A549 (cell line): ENCODE results near the gene BNIP5. TPM values are rescaled to one million over a fixed set of nuclear protein-coding genes. Genes with fewer than 3 reads are reported as not detected.

Source experiments
- ATAC-seq, 2 experiments: fragments of 200-7000 bp in 1 of 2; fragments of >200 bp in 1 of 2; cut with Nextera tagmentation in 1 of 2; cut with Tn5 transposase in 1 of 2; 3 replicates each; pipeline versions ENCODE4 v1.8.0 to v1.9.1; 2018 to 2020; ENCODE audit warnings: mild to moderate bottlenecking in 1 of 2, moderate library complexity in 1 of 2
- CTCF ChIA-PET: fragments of 300-600 bp; sonication (Branson Sonifier 250); formaldehyde crosslinking; extraction: SDS; loops from one replicate; lab custom pipeline; 2021; ENCODE audit warnings: antibody characterized with exemption, inconsistent platforms; lab: Yijun Ruan, JAX
- POLR2A ChIA-PET: fragments of 350-600 bp; formaldehyde crosslinking; extraction: SDS; loops from one replicate; lab custom pipeline; 2021; ENCODE audit warnings: antibody characterized with exemption, inconsistent platforms; lab: Yijun Ruan, JAX
- DNase-seq, 2 experiments: peaks; one replicate each; pipeline versions ENCODE4 v3.0.0 to v3.0.0-alpha.2; 2011 to 2016; ENCODE audit warnings: low read depth in 1 of 2, low spot score in 1 of 2
- FAIRE-seq: peaks from 2 replicates; lab custom pipeline; 2011; peaks lifted over from hg19 to GRCh38; lab: Jason Lieb, UNC
- H3K27ac ChIP-seq, 2 experiments: fragments of >200 bp; sonication (Bioruptor Twin); formaldehyde crosslinking; 3 replicates each; pipeline ENCODE4 v1.5.1; 2016 to 2017
- H3K4me1 ChIP-seq: fragments of >200 bp; sonication (Bioruptor Twin); formaldehyde crosslinking; 3 replicates; pipeline ENCODE4 v1.6.1; 2016
- H3K4me2 ChIP-seq: fragments of >200 bp; sonication (Bioruptor Twin); formaldehyde crosslinking; 3 replicates; pipeline ENCODE4 v1.6.1; 2016
- H3K4me3 ChIP-seq: fragments of >200 bp; sonication (Bioruptor Twin); formaldehyde crosslinking; 3 replicates; pipeline ENCODE4 v1.5.1; 2016
- H3K9me3 ChIP-seq: fragments of >200 bp; sonication (Bioruptor Twin); formaldehyde crosslinking; 3 replicates; pipeline ENCODE4 v1.6.1; 2016
- BHLHE40 ChIP-seq: IDR thresholded peaks from 2 replicates; pipeline ENCODE4 v1.6.1; 2012; ENCODE audit warnings: low read depth, low read length, inconsistent platforms
- CHD2 ChIP-seq: fragments of 150-350 bp; IDR thresholded peaks from 2 replicates; pipeline ENCODE4 v1.6.1; 2014; ENCODE audit warnings: low read length; ENCODE audit not compliant: partially characterized antibody
- CTCF ChIP-seq: fragments of >200 bp; sonication (Bioruptor Twin); formaldehyde crosslinking; IDR thresholded peaks from 3 replicates; pipeline ENCODE4 v1.5.1; 2016
- EHF ChIP-seq: fragments of 250-450 bp; sonication (Bioruptor Pico); IDR thresholded peaks from 2 replicates; pipeline ENCODE4 v1.5.0; 2020; ENCODE audit warnings: mild to moderate bottlenecking
- FOSL2 ChIP-seq, 2 experiments: fragments of 450-650 bp in 1 of 2; fragments of >200 bp in 1 of 2; sonication (Bioruptor Twin) in 1 of 2; formaldehyde crosslinking; IDR thresholded peaks; 2 replicates each; pipeline versions ENCODE4 v1.5.0 to v1.6.1; 2016 to 2020; ENCODE audit warnings: mild to moderate bottlenecking in 1 of 2, moderate library complexity in 1 of 2
- HMGXB4 ChIP-seq: fragments of 250-450 bp; sonication (Bioruptor Pico); IDR thresholded peaks from 2 replicates; pipeline ENCODE4 v1.5.0; 2021; ENCODE audit warnings: mild to moderate bottlenecking, moderate library complexity, borderline replicate concordance
- HOXB13 ChIP-seq: fragments of 250-450 bp; sonication (Bioruptor Pico); IDR thresholded peaks from 2 replicates; pipeline ENCODE4 v1.5.0; 2020; ENCODE audit warnings: low read depth, mild to moderate bottlenecking, moderate library complexity
- HOXB5 ChIP-seq: fragments of 250-450 bp; sonication (Bioruptor Pico); IDR thresholded peaks from 2 replicates; pipeline ENCODE4 v1.5.0; 2020; ENCODE audit warnings: mild to moderate bottlenecking, moderate library complexity
- JUNB ChIP-seq: fragments of >200 bp; sonication (Bioruptor Twin); formaldehyde crosslinking; IDR thresholded peaks from 2 replicates; pipeline ENCODE4 v1.6.1; 2016
- KDM5A ChIP-seq: fragments of 200-600 bp; sonication (generic); IDR thresholded peaks from 2 replicates; pipeline ENCODE4 v1.6.1; 2016; ENCODE audit warnings: antibody characterized with exemption, mild to moderate bottlenecking
- NPAS2 ChIP-seq: fragments of 250-450 bp; sonication (Bioruptor Pico); IDR thresholded peaks from 2 replicates; pipeline ENCODE4 v1.8.0; 2022; ENCODE audit warnings: mild to moderate bottlenecking, moderate library complexity, borderline replicate concordance
- PHF8 ChIP-seq: fragments of 200-600 bp; sonication (generic); IDR thresholded peaks from 2 replicates; pipeline ENCODE4 v1.6.1; 2016; ENCODE audit warnings: low read depth, mild to moderate bottlenecking, antibody characterized with exemption, moderate library complexity, borderline replicate concordance
- POLR2A ChIP-seq: IDR thresholded peaks from 2 replicates; pipeline ENCODE4 v1.6.1; 2012; ENCODE audit warnings: mild to moderate bottlenecking, low read length
- RAD21 ChIP-seq, 2 experiments: fragments of >200 bp in 1 of 2; sonication (Bioruptor Twin) in 1 of 2; formaldehyde crosslinking in 1 of 2; IDR thresholded peaks in 1 of 2; conservative IDR thresholded peaks in 1 of 2; 2 replicates in 1 of 2; 3 replicates in 1 of 2; pipeline ENCODE4 v1.6.1; 2012 to 2018; ENCODE audit warnings: inconsistent platforms in 1 of 2
- RCOR1 ChIP-seq: fragments of 150-350 bp; IDR thresholded peaks from 2 replicates; pipeline ENCODE4 v1.6.1; 2014; ENCODE audit warnings: antibody characterized with exemption, low read length, low read depth
- REST ChIP-seq: fragments of 200-600 bp; sonication (generic); IDR thresholded peaks from 2 replicates; pipeline ENCODE4 v1.6.1; 2016; ENCODE audit warnings: antibody characterized with exemption, mild to moderate bottlenecking, moderate library complexity
- SMC3 ChIP-seq: fragments of >200 bp; sonication (Bioruptor Twin); formaldehyde crosslinking; IDR thresholded peaks from 3 replicates; pipeline ENCODE4 v1.6.1; 2018; ENCODE audit warnings: inconsistent platforms
- TP53 ChIP-seq: fragments of 250-450 bp; sonication (Bioruptor Pico); IDR thresholded peaks from 2 replicates; pipeline ENCODE4 v1.5.0; 2021; ENCODE audit warnings: mild to moderate bottlenecking, moderate library complexity
- ZFP36 ChIP-seq: fragments of 450-650 bp; IDR thresholded peaks from 2 replicates; pipeline ENCODE4 v1.6.1; 2014; ENCODE audit warnings: borderline replicate concordance; ENCODE audit not compliant: partially characterized antibody
- ZSCAN20 ChIP-seq: fragments of 250-450 bp; sonication (Bioruptor Pico); IDR thresholded peaks from 2 replicates; pipeline ENCODE4 v1.8.0; 2022; ENCODE audit warnings: mild to moderate bottlenecking, moderate library complexity
- WGBS: methylation state at CpG from one replicate; pipeline ENCODE4 v1.1.6; 2017; ENCODE audit errors: missing lambda C conversion rate; 5-methylcytosine and 5-hydroxymethylcytosine counted together
- polyA plus RNA-seq, 4 experiments: library from polyadenylated mRNA; depleted of rRNA in 3 of 4; stranded (reverse); fragments of >200 nt; fragmentation: RNase III in 1 of 4; extraction: RNeasy Plus Mini Kit Qiagen cat#74134 plus additional on column Dnase treatment in 1 of 4; gene quantifications; 2 replicates in 3 of 4; 3 replicates in 1 of 4; pipeline ENCODE4 v1.2.3, GENCODE V29; 2011 to 2017
- TF ChIP-seq, protein P1 (sequence below): fragments of >200 bp; sonication (Bioruptor Twin); formaldehyde crosslinking; IDR thresholded peaks from 2 replicates; pipeline ENCODE4 v1.6.1; 2016
- TF ChIP-seq, protein P2 (sequence below): IDR thresholded peaks from 2 replicates; pipeline ENCODE4 v1.6.1; 2012
- TF ChIP-seq, protein P3 (sequence below): fragments of 450-650 bp; IDR thresholded peaks from 2 replicates; pipeline ENCODE4 v1.6.1; 2014; ENCODE audit warnings: antibody characterized with exemption

Gene BNIP5
- polyA plus RNA-seq, 2 of the 4 experiments (the other 2 are of a cell fraction), result not detected

GRCh38 chr6:36283608-36284007, 53.1 kb downstream of the BNIP5 start:
- 100% methylated on average over 1 of the region's 1 CpG for WGBS
- no peaks in the 10 kb centered on the region for H3K9me3 ChIP-seq
- TF ChIP-seq ZFP36, result no peak
- TF ChIP-seq, protein P1, sequence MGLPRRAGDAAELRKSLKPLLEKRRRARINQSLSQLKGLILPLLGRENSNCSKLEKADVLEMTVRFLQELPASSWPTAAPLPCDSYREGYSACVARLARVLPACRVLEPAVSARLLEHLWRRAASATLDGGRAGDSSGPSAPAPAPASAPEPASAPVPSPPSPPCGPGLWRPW, result no peak
- no peak for TF ChIP-seq TP53 (CRISPR knock-in tag)
- TF ChIP-seq SMC3, result no peak
- no peak for TF ChIP-seq HMGXB4 (CRISPR knock-in tag)
- no peak for TF ChIP-seq PHF8
- TF ChIP-seq RCOR1, result no peak
- no peak for TF ChIP-seq JUNB
- no peak for TF ChIP-seq HOXB13 (CRISPR knock-in tag)
- TF ChIP-seq ZSCAN20 (CRISPR knock-in tag), result no peak
- TF ChIP-seq CTCF, result no peak
- no peak for TF ChIP-seq RAD21 (conservative IDR thresholded peaks at IDR 0.05 in 1 of 2, IDR thresholded peaks at IDR 0.05 in 1 of 2)
- TF ChIP-seq KDM5A, result no peak
- TF ChIP-seq, all 56 proteins: peak for 0
- no peak for DNase-seq
- H3K27ac ChIP-seq, result no peak overlapping the region
- ChIA-PET POLR2A (no interaction called here), CTCF (no interaction called here)
- ATAC-seq, result no peak
- H3K4me2 ChIP-seq, result no peak overlapping the region
- no peaks in the 10 kb centered on the region for H3K4me1 ChIP-seq
- no peak overlapping the region for H3K4me3 ChIP-seq
- FAIRE-seq, result no peak

DNA sequence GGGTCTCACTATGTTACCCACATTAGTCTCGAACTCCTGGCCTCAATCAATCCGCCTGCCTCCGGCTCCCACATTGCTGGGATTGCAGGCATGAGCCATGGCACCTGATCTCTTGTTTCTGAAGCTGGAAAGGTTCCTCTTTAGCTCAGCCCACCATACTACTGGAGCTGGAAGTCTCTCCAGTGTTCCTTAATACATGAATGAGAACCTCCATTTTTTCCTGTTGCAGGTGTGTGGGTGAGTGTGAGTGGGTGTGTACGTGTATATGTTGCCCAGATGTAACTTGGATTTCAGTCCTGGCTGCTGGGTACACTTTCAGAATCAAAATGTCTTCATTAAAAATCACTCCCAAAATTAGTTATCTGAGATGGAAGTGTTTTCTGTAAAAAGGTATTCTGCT, 55.7 kb downstream of the BNIP5 start:
- Histone ChIP-seq H3K4me1 (no peaks in the 10 kb centered on the region), H3K4me2 (no peak overlapping the region), H3K9me3 (no peaks in the 10 kb centered on the region), H3K4me3 (no peak overlapping the region), H3K27ac (no peak overlapping the region)
- POLR2A ChIA-PET, result no interaction called here
- no peak for FAIRE-seq
- whole genome bisulfite sequencing, result 41% methylated on average over 4 of the region's 4 CpGs
- CTCF ChIA-PET, result interaction anchor here (0.7 to 1.4 kb wide), 3 partner anchors 8 to 61 kb away, joined by 3 to 5 read pairs (median 4); no protein-coding TSS in a partner anchor
- no peak for DNase-seq
- no peak for ATAC-seq
- TF ChIP-seq EHF (CRISPR knock-in tag) (no peak), NPAS2 (no peak), JUNB (no peak), CHD2 (no peak)
- TF ChIP-seq, protein P2, sequence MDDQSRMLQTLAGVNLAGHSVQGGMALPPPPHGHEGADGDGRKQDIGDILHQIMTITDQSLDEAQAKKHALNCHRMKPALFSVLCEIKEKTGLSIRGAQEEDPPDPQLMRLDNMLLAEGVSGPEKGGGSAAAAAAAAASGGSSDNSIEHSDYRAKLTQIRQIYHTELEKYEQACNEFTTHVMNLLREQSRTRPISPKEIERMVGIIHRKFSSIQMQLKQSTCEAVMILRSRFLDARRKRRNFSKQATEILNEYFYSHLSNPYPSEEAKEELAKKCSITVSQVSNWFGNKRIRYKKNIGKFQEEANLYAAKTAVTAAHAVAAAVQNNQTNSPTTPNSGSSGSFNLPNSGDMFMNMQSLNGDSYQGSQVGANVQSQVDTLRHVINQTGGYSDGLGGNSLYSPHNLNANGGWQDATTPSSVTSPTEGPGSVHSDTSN, result no peak

- TF ChIP-seq NPAS2, result no peak
- TF ChIP-seq, protein P3, sequence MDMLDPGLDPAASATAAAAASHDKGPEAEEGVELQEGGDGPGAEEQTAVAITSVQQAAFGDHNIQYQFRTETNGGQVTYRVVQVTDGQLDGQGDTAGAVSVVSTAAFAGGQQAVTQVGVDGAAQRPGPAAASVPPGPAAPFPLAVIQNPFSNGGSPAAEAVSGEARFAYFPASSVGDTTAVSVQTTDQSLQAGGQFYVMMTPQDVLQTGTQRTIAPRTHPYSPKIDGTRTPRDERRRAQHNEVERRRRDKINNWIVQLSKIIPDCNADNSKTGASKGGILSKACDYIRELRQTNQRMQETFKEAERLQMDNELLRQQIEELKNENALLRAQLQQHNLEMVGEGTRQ, result no peak
- no peak for TF ChIP-seq FOSL2 (IDR thresholded peaks at IDR 0.05)
- no peak for TF ChIP-seq FOSL2 (CRISPR knock-in tag; IDR thresholded peaks at IDR 0.05)
- no peak for TF ChIP-seq KDM5A
- no peak for TF ChIP-seq POLR2A
- TF ChIP-seq HOXB5 (CRISPR knock-in tag), result no peak
- no peak for TF ChIP-seq BHLHE40
- no peak for TF ChIP-seq RCOR1
- TF ChIP-seq REST, result no peak
- ChIA-PET CTCF (interaction anchor here (1.0 to 1.4 kb wide), 4 partner anchors 9 to 61 kb away, joined by 3 to 5 read pairs (median 4); no protein-coding TSS in a partner anchor), POLR2A (no interaction called here)
- DNase-seq (no peak), ATAC-seq (no peak), FAIRE-seq (no peak)
- no peak overlapping the region for H3K4me2 ChIP-seq
- no peak overlapping the region for H3K27ac ChIP-seq
- 20% methylated on average over 3 of the region's 3 CpGs for WGBS
- no peaks in the 10 kb centered on the region for H3K9me3 ChIP-seq
- H3K4me1 ChIP-seq, result no peaks in the 10 kb centered on the region
- H3K4me3 ChIP-seq, result no peak overlapping the region
Measured at GRCh38 chr6:36280467-36280866, 56.2 kb downstream of the BNIP5 start.
